Measurements from ENCODE around the gene NPC1L1. TPM values are rescaled to one million over a fixed set of nuclear protein-coding genes. Genes with fewer than 3 reads are reported as not detected.
"Not testable (repeated sequence)": the region's sequence is repeated elsewhere in the genome, so short reads cannot be mapped to it uniquely, and the experiment has no call there.

NPC1L1 gene
- total RNA-seq, 2 donors from 2014 or later = not detected

DNA sequence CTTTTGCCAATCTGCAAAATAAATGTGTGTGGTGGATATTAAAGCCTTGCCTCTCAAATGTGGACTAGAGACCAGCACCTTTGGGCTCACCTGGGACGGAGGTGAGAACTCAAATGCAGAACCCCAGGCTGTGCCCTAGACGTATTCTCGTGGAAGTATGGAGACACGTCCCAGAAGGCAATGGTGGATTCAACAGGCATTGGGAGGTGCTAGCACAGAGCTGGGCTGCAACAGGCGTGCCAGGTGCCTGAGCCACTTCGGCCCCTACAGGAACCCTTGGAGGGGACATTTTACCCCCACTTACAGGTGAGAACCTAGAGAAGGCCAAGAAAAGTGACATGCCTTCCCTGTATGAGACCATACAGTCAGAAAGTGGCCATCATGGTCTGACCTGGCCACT is 20.4 kb upstream of the NPC1L1 start:
- Histone ChIP-seq H3K9me3 (no peaks in the 10 kb centered on the region), H3K27me3 (no peaks in the 10 kb centered on the region), H3K36me3 (peaks cover 19% of the 10 kb centered on the region), H3K27ac (no peak overlapping the region), H3K4me3 (no peak overlapping the region), H3K4me1 (peaks cover 0 to 12% of the 10 kb centered on the region in 2 donors)
- no peak for DNase-seq (ENCODE audit: low spot score)
- TF ChIP-seq, protein P1, sequence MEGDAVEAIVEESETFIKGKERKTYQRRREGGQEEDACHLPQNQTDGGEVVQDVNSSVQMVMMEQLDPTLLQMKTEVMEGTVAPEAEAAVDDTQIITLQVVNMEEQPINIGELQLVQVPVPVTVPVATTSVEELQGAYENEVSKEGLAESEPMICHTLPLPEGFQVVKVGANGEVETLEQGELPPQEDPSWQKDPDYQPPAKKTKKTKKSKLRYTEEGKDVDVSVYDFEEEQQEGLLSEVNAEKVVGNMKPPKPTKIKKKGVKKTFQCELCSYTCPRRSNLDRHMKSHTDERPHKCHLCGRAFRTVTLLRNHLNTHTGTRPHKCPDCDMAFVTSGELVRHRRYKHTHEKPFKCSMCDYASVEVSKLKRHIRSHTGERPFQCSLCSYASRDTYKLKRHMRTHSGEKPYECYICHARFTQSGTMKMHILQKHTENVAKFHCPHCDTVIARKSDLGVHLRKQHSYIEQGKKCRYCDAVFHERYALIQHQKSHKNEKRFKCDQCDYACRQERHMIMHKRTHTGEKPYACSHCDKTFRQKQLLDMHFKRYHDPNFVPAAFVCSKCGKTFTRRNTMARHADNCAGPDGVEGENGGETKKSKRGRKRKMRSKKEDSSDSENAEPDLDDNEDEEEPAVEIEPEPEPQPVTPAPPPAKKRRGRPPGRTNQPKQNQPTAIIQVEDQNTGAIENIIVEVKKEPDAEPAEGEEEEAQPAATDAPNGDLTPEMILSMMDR (IDR thresholded peaks at IDR 0.05) = no peak

DNA sequence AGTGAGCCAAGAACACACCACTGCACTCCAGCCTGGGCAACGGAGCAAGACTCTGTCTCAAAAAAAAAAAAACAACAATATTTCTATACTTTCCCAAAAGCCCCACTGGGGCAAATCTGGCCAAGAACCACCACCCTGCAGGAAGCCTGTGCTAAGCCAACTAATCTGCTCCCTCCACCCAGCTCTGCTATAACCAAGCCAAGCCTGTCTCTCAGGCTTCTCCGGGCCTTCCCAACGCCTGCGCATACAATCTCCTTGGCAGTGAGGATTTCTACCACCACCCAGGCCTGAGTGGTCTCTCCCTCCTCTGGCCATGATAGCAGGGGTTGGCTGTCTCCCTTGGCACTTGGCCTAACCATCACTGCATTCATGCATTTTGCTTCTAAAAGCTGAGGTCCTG is 18.4 kb upstream of the NPC1L1 start:
- DNase-seq (ENCODE audit: low spot score) = no peak
- no peak overlapping the region for H3K4me3 ChIP-seq
- no peaks in the 10 kb centered on the region for H3K4me1 ChIP-seq
- TF ChIP-seq, protein P1 (IDR thresholded peaks at IDR 0.05) = no peak
- H3K27ac ChIP-seq = no peak overlapping the region
- H3K27me3 ChIP-seq = no peaks in the 10 kb centered on the region
- H3K36me3 ChIP-seq = no peaks in the 10 kb centered on the region
- H3K9me3 ChIP-seq = no peaks in the 10 kb centered on the region

DNA sequence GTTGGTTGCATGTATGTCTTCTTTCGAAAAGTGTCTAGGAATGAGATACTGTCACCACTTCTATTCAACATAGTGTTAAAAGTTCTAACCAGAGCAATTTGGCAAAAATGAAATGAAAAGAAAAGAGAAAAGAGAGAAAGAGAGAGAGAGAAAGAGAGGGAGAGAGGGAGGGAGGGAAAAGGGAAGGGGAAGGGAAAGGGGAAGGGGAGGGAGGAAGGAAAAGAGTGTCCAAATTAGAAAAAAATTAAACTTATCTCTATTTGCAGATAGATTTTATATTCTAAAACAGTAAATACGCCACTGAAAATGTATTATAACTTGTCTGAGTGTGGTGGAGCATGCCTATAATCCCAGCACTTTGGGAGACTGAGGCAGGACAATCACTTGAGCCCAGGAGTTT is 16.4 kb upstream of the NPC1L1 start:
- no peak for DNase-seq (ENCODE audit: low spot score)
- H3K9me3 ChIP-seq = no peaks in the 10 kb centered on the region
- H3K4me1 ChIP-seq = no peaks in the 10 kb centered on the region
- no peaks in the 10 kb centered on the region for H3K27me3 ChIP-seq
- H3K27ac ChIP-seq = no peak overlapping the region
- no peak overlapping the region for H3K4me3 ChIP-seq
- TF ChIP-seq, protein P1 (IDR thresholded peaks at IDR 0.05) = no peak
- H3K36me3 ChIP-seq = no peaks in the 10 kb centered on the region

DNA sequence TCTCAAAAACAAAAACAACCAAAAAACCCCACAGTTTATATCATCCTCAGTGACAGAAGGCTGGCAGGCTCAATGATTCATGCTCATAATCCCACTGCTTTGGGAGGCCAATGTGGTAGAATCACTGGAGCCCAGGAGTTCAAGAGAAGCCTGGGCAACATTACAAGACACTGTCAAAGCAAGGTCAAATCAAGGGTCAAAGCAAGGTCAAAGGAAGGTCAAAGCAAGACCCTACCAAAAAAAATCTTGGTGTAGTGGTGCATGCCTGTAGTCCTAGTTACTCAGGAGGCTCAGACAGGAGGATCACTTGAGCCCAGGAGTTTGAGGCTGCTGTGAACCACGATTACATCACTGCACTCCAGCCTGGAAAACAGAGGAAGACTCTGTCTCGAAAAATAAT is 14.2 kb upstream of the NPC1L1 start:
- Histone ChIP-seq H3K27ac (no peak overlapping the region), H3K9me3 (no peaks in the 10 kb centered on the region), H3K27me3 (no peaks in the 10 kb centered on the region), H3K36me3 (no peaks in the 10 kb centered on the region), H3K4me1 (no peaks in the 10 kb centered on the region), H3K4me3 (no peak overlapping the region)
- no peak for DNase-seq (ENCODE audit: low spot score)
- TF ChIP-seq, protein P1 (IDR thresholded peaks at IDR 0.05) = no peak

DNA sequence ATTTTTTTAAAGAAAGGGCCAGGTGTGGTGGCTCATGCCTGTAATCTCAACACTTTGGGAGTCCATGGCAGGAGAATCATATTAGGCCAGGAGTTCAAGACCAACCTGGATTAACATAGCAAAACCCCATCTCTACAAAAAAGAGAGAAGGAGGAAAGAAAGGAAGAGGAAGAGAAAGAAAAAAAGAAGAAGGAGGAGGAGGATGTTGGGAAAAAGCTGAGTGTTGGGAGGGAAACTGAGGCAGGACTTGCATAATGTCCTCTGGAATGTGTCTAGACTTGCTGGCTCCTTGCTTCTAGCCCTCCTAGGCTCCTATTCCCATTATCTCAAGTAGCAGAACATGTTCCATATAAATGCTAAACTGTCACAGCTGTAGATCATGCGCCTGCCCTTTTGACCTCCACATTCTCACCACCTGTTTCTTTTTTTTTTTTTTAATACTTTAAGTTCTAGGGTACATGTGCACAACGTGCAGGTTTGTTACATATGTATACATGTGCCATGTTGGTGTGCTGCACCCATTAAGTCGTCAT is 11.4 kb upstream of the NPC1L1 start:
- not testable (repeated sequence) for H3K9me3 ChIP-seq; H3K36me3 ChIP-seq; DNase-seq (ENCODE audit: low spot score); H3K27ac ChIP-seq; H3K27me3 ChIP-seq; H3K4me3 ChIP-seq; H3K4me1 ChIP-seq

DNA sequence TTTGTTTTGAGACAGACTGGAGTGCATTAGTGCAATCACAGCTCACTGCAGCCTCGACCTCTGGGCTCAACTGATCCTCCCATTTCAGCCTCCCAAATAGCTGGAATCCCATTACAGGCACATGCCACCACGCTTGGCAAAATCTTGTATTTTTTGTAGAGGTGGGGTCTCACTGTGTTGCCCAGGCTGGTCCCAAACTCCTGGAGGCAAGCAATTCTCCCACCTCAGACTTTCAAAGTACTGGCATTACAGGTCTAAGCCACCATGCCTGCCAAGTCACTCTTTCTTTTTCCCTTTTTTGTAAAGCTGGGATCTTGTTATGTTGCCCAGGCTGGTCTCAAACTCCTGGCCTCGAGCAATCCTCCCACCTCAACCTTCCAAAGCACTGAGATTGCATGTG is 8.3 kb upstream of the NPC1L1 start:
- no peaks in the 10 kb centered on the region for H3K27me3 ChIP-seq
- DNase-seq (ENCODE audit: low spot score) = no peak

More for the DNA sequence above, 8.3 kb upstream of the NPC1L1 start:
- no peak overlapping the region for H3K4me3 ChIP-seq
- no peaks in the 10 kb centered on the region for H3K36me3 ChIP-seq
- H3K27ac ChIP-seq = no peak overlapping the region
- TF ChIP-seq, protein P1 (IDR thresholded peaks at IDR 0.05) = no peak
- no peaks in the 10 kb centered on the region for H3K9me3 ChIP-seq
- H3K4me1 ChIP-seq = no peaks in the 10 kb centered on the region

Measured in right atrium auricular region (tissue), 2 donors.